DOHH2 (cell line): ENCODE measurements around the gene EML4.

Experiments used
- H3F3A ChIP-seq: fragments of 200-600 bp; sonication (generic), shearing (Covaris generic); 2 replicates; pipeline ENCODE4 v1.6.0; 2016; ENCODE audit warnings: antibody characterized with exemption, mild to moderate bottlenecking; ENCODE audit not compliant: control insufficient read depth, insufficient read depth
- H3K27ac ChIP-seq: fragments of 200-600 bp; sonication (generic); 2 replicates; pipeline ENCODE4 v1.5.1; 2014; ENCODE audit warnings: low read depth, mild to moderate bottlenecking, low read length, moderate library complexity
- H3K27me3 ChIP-seq: fragments of 200-600 bp; sonication (generic); 2 replicates; pipeline ENCODE4 v1.6.1; 2014; ENCODE audit warnings: mild to moderate bottlenecking, low read length, mixed read lengths; ENCODE audit not compliant: control insufficient read depth
- H3K36me3 ChIP-seq: fragments of 200-600 bp; sonication (generic); 2 replicates; pipeline ENCODE4 v1.6.1; 2014; ENCODE audit warnings: mild to moderate bottlenecking, low read length, moderate library complexity, mixed read lengths; ENCODE audit not compliant: control insufficient read depth
- H3K4me1 ChIP-seq: fragments of 200-600 bp; sonication (generic); 2 replicates; pipeline ENCODE4 v1.6.1; 2014; ENCODE audit warnings: mild to moderate bottlenecking, low read length, mixed read lengths; ENCODE audit not compliant: control insufficient read depth
- H3K4me2 ChIP-seq: fragments of 200-600 bp; sonication (generic); 2 replicates; pipeline ENCODE4 v1.6.0; 2014; ENCODE audit warnings: mild to moderate bottlenecking, low read length, moderate library complexity
- H3K4me3 ChIP-seq: fragments of 200-600 bp; sonication (generic); 2 replicates; pipeline ENCODE4 v1.5.1; 2014; ENCODE audit warnings: mild to moderate bottlenecking, low read length, mixed read lengths
- H3K79me2 ChIP-seq: fragments of 200-600 bp; sonication (generic); 2 replicates; pipeline ENCODE4 v1.6.1; 2014; ENCODE audit warnings: mild to moderate bottlenecking, low read length, mixed read lengths; ENCODE audit not compliant: control insufficient read depth
- H3K9me2 ChIP-seq: fragments of 200-600 bp; sonication (generic); replicated peaks from 2 replicates; pipeline ENCODE4 v1.6.1; 2014; ENCODE audit warnings: mild to moderate bottlenecking, low read length, mixed read lengths; ENCODE audit not compliant: control insufficient read depth
- H3K9me3 ChIP-seq: fragments of 200-600 bp; sonication (generic); 2 replicates; pipeline ENCODE4 v1.6.1; 2014; ENCODE audit warnings: antibody characterized with exemption, low read length, mixed read lengths; ENCODE audit not compliant: control insufficient read depth, insufficient read depth
- H4K20me1 ChIP-seq: fragments of 200-600 bp; sonication (generic); 2 replicates; pipeline ENCODE4 v1.6.0; 2014; ENCODE audit warnings: low read depth, mild to moderate bottlenecking, antibody characterized with exemption, low read length, moderate library complexity; ENCODE audit not compliant: control insufficient read depth, insufficient read depth
- EZH2phosphoT487 ChIP-seq: fragments of 200-600 bp; sonication (generic); IDR thresholded peaks from 2 replicates; pipeline ENCODE4 v1.6.1; 2017; ENCODE audit warnings: borderline replicate concordance, mild to moderate bottlenecking, antibody characterized with exemption, low read length, moderate library complexity, mixed read lengths
- TF ChIP-seq, protein P1 (sequence below): fragments of 200-600 bp; sonication (generic); IDR thresholded peaks from one replicate; pipeline ENCODE4 v1.5.1; 2014; ENCODE audit warnings: antibody characterized with exemption, mild to moderate bottlenecking, low read depth, low read length; ENCODE audit not compliant: poor library complexity, severe bottlenecking

Gene EML4

DNA sequence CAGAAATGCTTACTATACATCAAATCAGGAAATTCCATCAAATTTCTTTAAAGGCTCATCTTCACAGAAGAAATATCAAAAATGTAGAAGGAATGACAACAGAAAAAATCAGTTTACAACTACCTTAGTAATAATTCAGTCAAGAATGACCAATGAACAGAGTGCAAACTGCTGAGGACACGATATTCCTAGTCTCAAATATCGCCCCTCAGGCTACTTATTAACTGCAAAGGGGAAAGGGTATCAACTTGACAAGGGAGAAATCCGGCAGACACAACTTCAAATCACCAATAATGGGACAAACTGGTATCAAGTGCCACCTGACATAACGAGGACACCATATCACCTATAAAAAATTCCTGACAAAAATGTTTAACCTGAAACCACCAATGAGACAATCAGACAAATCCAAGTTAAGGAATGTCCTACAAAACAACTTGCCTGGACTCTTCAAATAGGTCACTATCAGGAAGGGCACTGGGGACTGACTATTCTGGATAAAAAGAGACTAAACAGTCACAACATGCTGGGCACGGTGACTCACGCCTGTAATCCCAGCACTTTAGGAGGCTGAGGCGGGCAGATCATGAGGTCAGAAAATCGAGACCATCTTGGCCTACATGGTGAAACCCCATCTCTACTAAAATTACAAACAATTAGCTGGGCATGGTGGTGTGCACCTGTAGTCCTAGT is 179.1 kb downstream of the EML4 start:
- Histone ChIP-seq H3K4me3 (no peak overlapping the region), H3K4me2 (no peak overlapping the region), H3K9me2 (no peaks in the 10 kb centered on the region), H3K4me1 (no peaks in the 10 kb centered on the region), H3K27me3 (no peaks in the 10 kb centered on the region), H3K27ac (no peak overlapping the region), H3F3A (no peaks in the 10 kb centered on the region), H3K36me3 (peaks cover 40% of the 10 kb centered on the region), H4K20me1 (no peaks in the 10 kb centered on the region), H3K79me2 (peaks cover 28% of the 10 kb centered on the region), H3K9me3 (no peaks in the 10 kb centered on the region)
- TF ChIP-seq, protein P1, sequence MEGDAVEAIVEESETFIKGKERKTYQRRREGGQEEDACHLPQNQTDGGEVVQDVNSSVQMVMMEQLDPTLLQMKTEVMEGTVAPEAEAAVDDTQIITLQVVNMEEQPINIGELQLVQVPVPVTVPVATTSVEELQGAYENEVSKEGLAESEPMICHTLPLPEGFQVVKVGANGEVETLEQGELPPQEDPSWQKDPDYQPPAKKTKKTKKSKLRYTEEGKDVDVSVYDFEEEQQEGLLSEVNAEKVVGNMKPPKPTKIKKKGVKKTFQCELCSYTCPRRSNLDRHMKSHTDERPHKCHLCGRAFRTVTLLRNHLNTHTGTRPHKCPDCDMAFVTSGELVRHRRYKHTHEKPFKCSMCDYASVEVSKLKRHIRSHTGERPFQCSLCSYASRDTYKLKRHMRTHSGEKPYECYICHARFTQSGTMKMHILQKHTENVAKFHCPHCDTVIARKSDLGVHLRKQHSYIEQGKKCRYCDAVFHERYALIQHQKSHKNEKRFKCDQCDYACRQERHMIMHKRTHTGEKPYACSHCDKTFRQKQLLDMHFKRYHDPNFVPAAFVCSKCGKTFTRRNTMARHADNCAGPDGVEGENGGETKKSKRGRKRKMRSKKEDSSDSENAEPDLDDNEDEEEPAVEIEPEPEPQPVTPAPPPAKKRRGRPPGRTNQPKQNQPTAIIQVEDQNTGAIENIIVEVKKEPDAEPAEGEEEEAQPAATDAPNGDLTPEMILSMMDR = no peak
- no peak for TF ChIP-seq EZH2phosphoT487

DNA sequence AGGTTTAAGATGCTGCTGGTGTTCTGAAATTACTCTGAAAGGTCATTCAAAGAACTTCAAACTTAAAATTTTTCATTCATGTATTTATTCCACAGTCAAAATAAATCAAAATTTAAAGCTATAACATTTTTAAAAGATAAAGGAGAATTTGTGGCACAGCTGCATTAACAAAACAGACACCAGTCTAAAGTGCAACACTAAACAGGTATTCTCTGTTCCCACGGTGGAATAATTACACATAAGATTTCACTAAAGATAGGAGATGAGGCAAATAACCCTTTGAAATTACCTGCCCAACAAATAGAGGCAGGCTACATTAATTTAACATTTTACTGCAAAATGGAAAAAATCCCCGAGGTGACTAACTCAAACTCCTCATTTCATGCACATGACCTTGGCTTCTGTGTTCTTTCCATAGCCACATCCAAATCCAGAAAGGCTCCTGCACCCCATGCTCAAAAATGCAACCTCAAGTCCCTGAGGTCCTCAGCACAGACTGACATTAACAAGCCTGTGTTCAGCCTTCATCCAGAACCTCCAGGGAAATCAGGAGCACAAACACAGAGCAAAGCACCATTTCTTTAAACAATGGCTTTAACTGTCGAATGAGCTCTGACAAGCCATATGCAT is 181.4 kb downstream of the EML4 start:
- no peaks in the 10 kb centered on the region for H3K9me2 ChIP-seq
- H3K27ac ChIP-seq = no peak overlapping the region
- H3F3A ChIP-seq = no peaks in the 10 kb centered on the region
- TF ChIP-seq EZH2phosphoT487 = no peak
- TF ChIP-seq, protein P1 = no peak
- H3K27me3 ChIP-seq = no peaks in the 10 kb centered on the region
- 0 out of 2 replicates have a peak, but pooled peaks cover 5% of the 10 kb centered on the region for H4K20me1 ChIP-seq
- no peaks in the 10 kb centered on the region for H3K9me3 ChIP-seq
- H3K36me3 ChIP-seq = peaks cover 36% of the 10 kb centered on the region
- no peak overlapping the region for H3K4me2 ChIP-seq
- no peaks in the 10 kb centered on the region for H3K4me1 ChIP-seq
- H3K79me2 ChIP-seq = peaks cover 51% of the 10 kb centered on the region
- H3K4me3 ChIP-seq = no peak overlapping the region

DNA sequence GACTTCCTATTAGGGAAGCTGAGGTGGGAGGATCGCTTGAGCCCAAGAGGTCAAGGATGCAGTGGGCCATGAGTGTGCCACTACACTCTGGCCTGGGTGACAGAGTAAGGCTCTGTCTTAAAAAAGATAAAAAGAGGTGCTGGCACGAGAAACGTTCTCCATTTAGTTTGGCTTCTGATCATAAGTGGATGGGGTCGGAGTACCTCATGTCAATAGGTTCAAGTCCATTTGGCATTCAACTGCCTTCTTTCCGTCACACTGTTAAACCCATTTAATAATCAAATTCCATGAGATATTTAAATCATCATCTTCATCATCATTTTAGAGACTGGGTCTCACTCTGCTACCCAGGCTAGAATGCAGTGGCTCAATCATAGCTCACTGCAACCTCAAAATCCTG is 182.7 kb downstream of the EML4 start:
- Histone ChIP-seq H3K36me3 (peaks cover 30% of the 10 kb centered on the region), H3K4me2 (no peak overlapping the region), H3K9me3 (no peaks in the 10 kb centered on the region), H3K4me1 (no peaks in the 10 kb centered on the region), H3F3A (no peaks in the 10 kb centered on the region), H4K20me1 (peaks cover 8% of the 10 kb centered on the region; the same call in 1 of the 2 replicates), H3K27ac (no peak overlapping the region), H3K4me3 (no peak overlapping the region), H3K9me2 (no peaks in the 10 kb centered on the region), H3K79me2 (peaks cover 63% of the 10 kb centered on the region), H3K27me3 (no peaks in the 10 kb centered on the region)
- TF ChIP-seq, protein P1 = no peak
- TF ChIP-seq EZH2phosphoT487 = no peak
